ENCODE results near the gene PITRM1.
"Not testable (repeated sequence)": the region's sequence is repeated elsewhere in the genome, so short reads cannot be mapped to it uniquely, and the experiment has no call there.

The PITRM1 gene
- 80.1 to 123 (median 103) reads per million in 17 experiments for total RNA-seq

GRCh38 chr10:3172446-3173170 lies at the start of gene PITRM1:
PITRM1 (minus strand) TSS chr10:3172782; CDS start chr10:3172772, 10 bp downstream.
- peak; percentile 99 for DNase-seq

GRCh38 chr10:3222068-3222467 lies 49.5 kb upstream of the PITRM1 start:
- no peak for DNase-seq

- DNase-seq, result not testable (repeated sequence)
These were observed 49.0 kb upstream of the PITRM1 start for GRCh38 chr10:3221601-3222000.

GRCh38 chr10:3220853-3221252 lies 48.3 kb upstream of the PITRM1 start:
- peak in 2 of 4 experiments; percentile 18 to 19 for DNase-seq

GRCh38 chr10:3219021-3219628 lies 46.5 kb upstream of the PITRM1 start:
- DNase-seq, result not testable (repeated sequence)

GRCh38 chr10:3217853-3218252 lies 45.3 kb upstream of the PITRM1 start:
- DNase-seq, result no peak

GRCh38 chr10:3217301-3217700 lies 44.7 kb upstream of the PITRM1 start:
- DNase-seq, result no peak

- DNase-seq, result no peak
These were observed 42.7 kb upstream of the PITRM1 start for GRCh38 chr10:3215153-3215775.

- DNase-seq, result no peak
These were observed 41.4 kb upstream of the PITRM1 start for GRCh38 chr10:3213758-3214515.

GRCh38 chr10:3213208-3213607 lies 40.6 kb upstream of the PITRM1 start:
- no peak for DNase-seq

GRCh38 chr10:3210251-3210877 lies 37.8 kb upstream of the PITRM1 start:
- no peak for DNase-seq

- DNase-seq, result peak in 2 of 4 experiments; percentile 10 to 37
These were observed 36.2 kb upstream of the PITRM1 start for GRCh38 chr10:3208481-3209406.

GRCh38 chr10:3207351-3207750 lies 34.8 kb upstream of the PITRM1 start:
- DNase-seq, result no peak

GRCh38 chr10:3206511-3207157 lies 34.1 kb upstream of the PITRM1 start:
- DNase-seq, result no peak

- DNase-seq, result no peak
These were observed 31.4 kb upstream of the PITRM1 start for GRCh38 chr10:3203972-3204371.

- DNase-seq, result no peak
These were observed 30.6 kb upstream of the PITRM1 start for GRCh38 chr10:3203016-3203811.

GRCh38 chr10:3201796-3202195 lies 29.2 kb upstream of the PITRM1 start:
- no peak for DNase-seq

- peak in 1 of 4 experiments; percentile 19 for DNase-seq
These were observed 26.9 kb upstream of the PITRM1 start for GRCh38 chr10:3199488-3199887.

GRCh38 chr10:3198900-3199299 lies 26.3 kb upstream of the PITRM1 start:
- DNase-seq, result no peak
